HG02571 (cell line): Measurements from ENCODE around the gene AP1G2.

Experiments
- ATAC-seq: cut with Tn5 transposase; IDR thresholded peaks from one replicate; pipeline ENCODE4 v1.9.1; 2021; ENCODE audit warnings: mild to moderate bottlenecking, moderate library complexity; ENCODE audit not compliant: unreplicated experiment

Gene AP1G2

GRCh38 chr14:23521785-23522640 lies 45.6 kb downstream of the AP1G2 start:
- no peak for ATAC-seq

- no peak for ATAC-seq
Observed at GRCh38 chr14:23520899-23521533, 46.6 kb downstream of the AP1G2 start.

- ATAC-seq = no peak
Observed at GRCh38 chr14:23518709-23519108, 48.9 kb downstream of the AP1G2 start.

GRCh38 chr14:23517650-23518326 lies 49.8 kb downstream of the AP1G2 start:
- ATAC-seq = no peak

GRCh38 chr14:23514644-23514957 lies 53.0 kb downstream of the AP1G2 start:
- no peak for ATAC-seq

- ATAC-seq = no peak
Observed at GRCh38 chr14:23513818-23514643, 53.6 kb downstream of the AP1G2 start.

- no peak for ATAC-seq
Observed at GRCh38 chr14:23513005-23513817, 54.4 kb downstream of the AP1G2 start.

- no peak for ATAC-seq
Observed at GRCh38 chr14:23512156-23512555, 55.4 kb downstream of the AP1G2 start.
